Measurements from ENCODE around the gene TFAP2E.

The TFAP2E gene

DNA sequence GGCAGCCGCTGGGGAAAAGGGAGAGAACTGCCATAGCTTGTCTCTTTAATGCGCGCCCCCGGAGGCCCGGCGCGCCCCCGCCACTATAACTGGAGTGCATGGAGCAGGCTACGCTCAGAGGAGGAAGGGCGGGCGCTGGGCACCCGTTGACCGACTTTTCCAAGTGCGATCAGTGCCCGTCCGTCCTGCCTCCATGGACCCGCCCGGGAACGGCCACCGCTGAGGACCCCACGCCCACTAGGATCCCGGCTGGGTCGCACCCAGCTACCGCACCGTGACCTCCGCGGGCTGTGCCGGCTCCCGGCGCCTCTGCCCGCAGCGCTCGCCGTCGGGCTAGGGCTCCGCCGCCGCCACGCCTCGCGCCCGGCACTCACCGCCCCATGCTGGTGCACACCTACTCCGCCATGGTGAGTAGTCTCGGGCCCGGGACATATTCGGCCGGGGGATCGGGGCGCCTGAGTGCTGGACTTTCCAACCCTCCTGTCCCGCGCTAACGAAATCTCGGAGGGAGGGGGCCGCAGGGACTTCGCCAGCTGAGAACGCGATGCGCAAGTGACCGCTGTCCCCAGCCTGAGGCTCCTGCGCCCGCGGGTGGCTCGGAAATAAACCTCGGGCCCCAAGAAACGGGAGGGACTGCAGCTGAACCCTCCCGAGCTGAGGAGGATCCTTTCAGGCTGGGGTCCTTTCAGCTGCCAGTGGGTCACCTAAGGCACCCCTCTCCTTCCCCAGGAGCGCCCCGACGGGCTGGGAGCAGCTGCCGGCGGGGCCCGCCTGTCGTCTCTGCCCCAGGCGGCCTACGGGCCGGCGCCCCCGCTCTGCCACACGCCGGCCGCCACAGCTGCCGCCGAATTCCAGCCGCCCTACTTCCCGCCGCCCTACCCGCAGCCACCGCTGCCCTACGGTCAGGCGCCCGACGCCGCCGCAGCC, at the start of gene TFAP2E:
Gene TFAP2E (plus strand): TSS at position 117 of the 927 bp plus-strand sequence. CDS start 264 bp downstream, at position 381.
- DNase-seq = no peak

- no peak for DNase-seq
These were observed 49.0 kb upstream of the TFAP2E start for GRCh38 chr1:35524106-35524505.

GRCh38 chr1:35530168-35530567, 42.9 kb upstream of the TFAP2E start:
- no peak for DNase-seq

GRCh38 chr1:35530946-35531345, 42.2 kb upstream of the TFAP2E start:
- DNase-seq = no peak

DNA sequence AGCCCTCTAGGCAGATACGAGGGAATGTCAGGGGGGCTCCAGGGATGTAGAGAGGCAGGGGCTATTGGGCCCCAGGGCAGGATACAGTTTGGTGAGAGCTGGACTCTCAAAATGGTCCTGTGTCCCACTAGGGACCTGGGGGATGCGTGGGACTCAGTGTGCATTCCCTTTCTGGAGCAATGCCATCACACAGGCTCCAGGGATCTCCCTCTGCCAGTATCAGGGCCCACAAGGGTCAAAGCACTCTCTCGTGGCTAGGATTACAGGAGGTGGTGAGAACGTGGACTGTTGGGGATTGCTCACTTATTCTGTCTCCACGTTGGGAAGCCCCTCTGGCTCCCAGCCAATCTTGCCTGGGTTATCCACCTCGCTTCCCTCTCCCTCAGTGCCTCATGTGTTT, 41.7 kb upstream of the TFAP2E start:
- no peak for DNase-seq

GRCh38 chr1:35532497-35533223, 40.5 kb upstream of the TFAP2E start:
- no peak for DNase-seq

- no peak for DNase-seq
These were observed 39.5 kb upstream of the TFAP2E start for GRCh38 chr1:35533586-35533985.

DNA sequence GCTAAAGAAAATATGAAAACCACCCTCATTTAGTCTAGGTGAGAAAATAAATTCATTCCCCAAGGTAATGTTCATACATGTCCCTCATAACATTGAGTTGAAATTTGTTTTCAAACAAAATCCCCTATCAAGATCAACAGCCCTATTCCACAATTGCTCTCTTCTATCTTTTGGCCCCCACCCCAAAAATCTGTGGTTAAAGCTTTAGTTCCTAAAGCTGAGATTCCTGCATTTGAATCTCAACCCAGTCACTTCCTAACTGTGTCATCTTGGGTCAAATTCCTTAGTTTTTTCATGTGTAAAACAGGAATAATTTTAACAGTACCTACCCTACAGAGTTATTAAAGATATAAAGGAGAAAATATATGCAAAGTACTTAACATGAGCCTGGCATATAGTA, 37.9 kb upstream of the TFAP2E start:
- DNase-seq = no peak

- DNase-seq = peak; percentile 25
These were observed 36.5 kb upstream of the TFAP2E start for GRCh38 chr1:35536556-35537162.

DNA sequence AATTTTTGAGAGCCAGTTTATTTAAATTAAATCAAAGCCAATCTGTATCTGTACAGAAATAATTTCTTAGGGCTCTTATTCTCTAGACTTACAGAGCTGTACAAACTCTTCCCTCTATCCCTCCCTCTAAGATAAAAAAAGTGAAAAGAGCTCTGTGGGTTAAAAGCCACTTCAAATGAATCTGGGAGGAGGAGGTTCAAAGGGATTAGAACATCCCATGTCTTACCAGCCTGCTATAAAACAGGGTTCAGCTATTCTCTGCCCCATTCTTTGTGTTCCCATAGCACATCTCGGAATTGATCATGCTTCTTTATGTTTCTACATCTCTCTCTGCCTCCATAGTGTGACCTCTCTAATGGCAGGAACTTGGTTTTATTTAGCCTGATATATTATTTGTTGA, 35.3 kb upstream of the TFAP2E start:
- DNase-seq = no peak

- peak; percentile 59 for DNase-seq
These were observed 33.9 kb upstream of the TFAP2E start for GRCh38 chr1:35539073-35539823.

DNA sequence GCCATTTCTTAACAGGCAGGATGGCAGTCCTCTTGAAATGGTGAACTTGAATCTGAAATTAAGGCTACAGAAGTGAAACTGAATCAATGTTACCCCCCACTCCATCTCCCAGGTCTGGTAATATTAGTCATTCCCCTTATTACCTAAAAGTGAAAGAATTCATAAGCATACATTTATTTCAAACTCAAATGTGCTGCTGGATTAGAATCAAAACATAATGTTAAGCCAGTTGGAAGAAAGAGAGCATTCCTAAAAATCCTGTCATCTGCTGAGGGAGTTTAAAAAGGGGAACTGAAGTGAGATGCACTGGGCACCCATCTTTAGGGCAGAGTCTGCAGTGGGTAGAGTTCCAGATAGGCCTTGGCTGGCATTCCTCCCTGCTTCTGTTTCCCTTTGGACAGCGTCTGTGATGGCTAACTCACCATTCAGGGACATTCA, 33.3 kb upstream of the TFAP2E start:
- DNase-seq = no peak

GRCh38 chr1:35544976-35545375, 28.1 kb upstream of the TFAP2E start:
- peak; percentile 73 for DNase-seq

- no peak for DNase-seq
These were observed 26.5 kb upstream of the TFAP2E start for GRCh38 chr1:35546614-35547013.

DNA sequence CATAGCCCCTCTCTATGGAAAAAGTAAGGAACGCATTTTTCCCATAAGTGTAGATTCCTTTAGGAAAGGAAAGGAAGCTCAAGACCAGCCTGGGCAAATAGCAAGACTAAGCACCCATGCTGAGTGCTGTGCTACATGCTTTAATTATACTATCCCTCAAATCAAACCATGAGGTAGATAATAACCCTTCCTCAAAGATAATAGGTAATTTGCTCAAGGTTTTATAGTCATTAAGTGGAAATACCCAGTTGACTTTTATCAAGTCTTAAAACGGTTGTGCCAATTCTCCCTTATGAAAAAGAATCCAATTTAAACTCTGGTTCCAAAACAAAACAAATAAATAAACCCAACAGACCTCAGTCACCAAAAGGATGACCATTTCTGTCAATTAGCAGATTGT, 19.3 kb upstream of the TFAP2E start:
- DNase-seq = no peak

- no peak for DNase-seq
These were observed 18.6 kb upstream of the TFAP2E start for GRCh38 chr1:35554266-35555211.

DNA sequence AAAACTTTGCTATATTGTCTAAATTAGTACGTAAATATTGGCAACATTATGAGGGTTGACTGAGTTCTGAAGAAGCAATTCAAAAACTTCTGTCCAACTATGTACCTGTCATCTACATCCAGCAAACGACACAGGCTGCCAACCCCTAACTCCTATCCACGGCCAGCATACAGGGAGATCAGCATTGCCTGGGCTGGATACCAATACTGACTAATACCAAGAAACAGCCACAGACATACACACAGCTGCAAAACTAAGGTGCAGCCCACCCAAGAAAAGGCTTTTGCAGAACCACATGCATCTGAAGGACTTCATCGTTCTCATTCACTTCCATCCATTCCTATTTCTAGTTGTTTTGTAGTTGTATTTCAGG, 17.9 kb upstream of the TFAP2E start:
- no peak for DNase-seq

GRCh38 chr1:35555601-35556477, 17.3 kb upstream of the TFAP2E start:
- DNase-seq = no peak

DNA sequence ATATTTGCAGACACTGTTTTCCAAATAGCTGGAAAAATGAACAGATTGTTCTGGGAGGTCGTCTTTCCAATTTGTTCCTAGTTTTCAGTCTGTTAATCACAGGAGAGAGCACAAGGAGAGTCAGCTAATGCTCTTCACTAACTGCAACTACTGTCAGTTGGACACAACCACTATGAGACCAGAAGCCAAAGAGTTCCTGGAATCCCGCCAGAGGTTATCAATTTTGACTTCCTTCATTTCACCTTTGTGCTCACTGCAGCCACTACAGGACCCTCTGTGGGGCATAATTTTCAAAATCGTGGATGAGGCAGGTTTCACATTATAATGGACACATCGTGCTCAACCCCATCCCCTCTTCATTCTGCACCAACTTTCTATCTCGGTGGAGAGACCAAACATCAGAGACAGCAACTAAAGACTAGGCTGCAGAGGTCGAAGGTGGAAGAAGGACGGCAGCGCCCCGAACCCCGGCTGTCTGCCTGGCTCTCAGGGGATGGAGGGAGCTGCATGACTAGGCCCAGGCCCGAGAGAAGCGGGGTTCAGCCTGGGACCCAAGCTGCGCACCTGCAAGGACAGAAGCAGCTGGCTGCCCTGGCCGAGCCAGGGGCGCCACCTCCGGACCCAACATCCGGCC, 16.5 kb upstream of the TFAP2E start:
- peak; percentile 24 for DNase-seq

GRCh38 chr1:35557118-35557610, 15.9 kb upstream of the TFAP2E start, which contains the start of gene KIAA0319L:
Gene KIAA0319L, minus strand, starts transcription at chr1:35557403. Its CDS starts 2,912 bp downstream, at chr1:35554491.
- DNase-seq = no peak

Measured in CD4-positive, alpha-beta T cell treated with Interleukin-6 for 4 hours (primary cell).